Vagina (tissue), 2 donors: ENCODE data around the gene ZNHIT3. TPM values are rescaled to one million over a fixed set of nuclear protein-coding genes. Genes with fewer than 3 reads are reported as not detected.
"Not testable (repeated sequence)": the region's sequence is repeated elsewhere in the genome, so short reads cannot be mapped to it uniquely, and the experiment has no call there.

ENCODE experiments used
- DNase-seq, 2 donors: peaks; one replicate each; pipeline ENCODE4 v3.0.0-alpha.2; 2017; ENCODE audit errors: extremely low spot score in 2 of 2
- H3K27ac ChIP-seq: fragments of 200-600 bp; sonication (generic); one replicate; pipeline ENCODE4 v1.5.1; 2019
- H3K27me3 ChIP-seq: fragments of 200-600 bp; sonication (generic); one replicate; pipeline ENCODE4 v1.5.1; 2019
- H3K36me3 ChIP-seq, 2 donors: fragments of 200-600 bp; sonication (generic); one replicate each; pipeline ENCODE4 v1.5.1; 2017 to 2019
- H3K4me1 ChIP-seq: fragments of 200-600 bp; sonication (generic); one replicate; pipeline ENCODE4 v1.5.1; 2019
- H3K4me3 ChIP-seq, 2 donors: fragments of 200-600 bp; sonication (generic); 1 replicate in 1 of 2; 2 replicates in 1 of 2; pipeline ENCODE4 v1.5.1; 2016 to 2019
- H3K9me3 ChIP-seq: fragments of 200-600 bp; sonication (generic); one replicate; pipeline ENCODE4 v1.5.1; 2019
- CTCF ChIP-seq, 3 experiments: fragments of 450-650 bp in 2 of 3; fragments of 200-600 bp in 1 of 3; sonication (generic) in 1 of 3; IDR thresholded peaks; one replicate each; pipeline ENCODE4 v1.5.1; 2017 to 2019; ENCODE audit warnings: antibody characterized with exemption in 3 of 3, mild to moderate bottlenecking in 2 of 3, moderate library complexity in 2 of 3
- POLR2A ChIP-seq, 2 donors: fragments of 450-650 bp; IDR thresholded peaks; one replicate each; pipeline ENCODE4 v1.6.1; 2017; ENCODE audit warnings: antibody characterized with exemption in 2 of 2, mild to moderate bottlenecking in 2 of 2, moderate library complexity in 2 of 2
- POLR2AphosphoS5 ChIP-seq, 2 donors: sonication (generic); formaldehyde crosslinking; IDR thresholded peaks; one replicate each; pipeline ENCODE4 v1.9.0; 2017; ENCODE audit warnings: antibody characterized with exemption in 2 of 2, mild to moderate bottlenecking in 2 of 2, low read depth in 1 of 2; ENCODE audit not compliant: insufficient read depth in 1 of 2
- intact Hi-C: fragments of 100-400 bp; cut with DNase I; formaldehyde crosslinking; loops from one replicate; pipeline ENCODE4 v1.15.1; 2023
- total RNA-seq: library from RNA; depleted of rRNA; stranded (reverse); fragments of >200 nt; gene quantifications from one replicate; pipeline ENCODE4 v1.2.3, GENCODE V29; 2016

Gene ZNHIT3
- total RNA-seq = 13.5 TPM

GRCh38 chr17:36486204-36487194, at the start of gene ZNHIT3:
Gene ZNHIT3 (plus strand): TSS chr17:36486681. CDS start chr17:36486700, 19 bp downstream.
- TF ChIP-seq POLR2A (IDR thresholded peaks at IDR 0.05) = no peak
- TF ChIP-seq CTCF (IDR thresholded peaks at IDR 0.05) = peak in 1 of 3 experiments; percentile 6
- peak; percentile 85 to 95 for TF ChIP-seq POLR2AphosphoS5 (IDR thresholded peaks at IDR 0.05; ENCODE audit: insufficient read depth in 1 of 2, low read depth in 1 of 2)
- no peaks in the 10 kb centered on the region for H3K36me3 ChIP-seq
- H3K4me1 ChIP-seq = peaks cover 48% of the 10 kb centered on the region
- no peaks in the 10 kb centered on the region for H3K9me3 ChIP-seq
- intact Hi-C loops = loop anchor here (10.0 kb wide), 1 partner anchor 512 kb away; no protein-coding TSS in a partner anchor
- peak within 1 kb of the TSS; percentile 81 for H3K27ac ChIP-seq
- no peaks in the 10 kb centered on the region for H3K27me3 ChIP-seq
- H3K4me3 ChIP-seq = peak within 1 kb of the TSS; percentile 94 to 97
- DNase-seq = peak in 1 of 2 donors; percentile 95

- H3K27ac ChIP-seq, H3K36me3 ChIP-seq, H3K9me3 ChIP-seq, intact Hi-C loops, H3K4me1 ChIP-seq, H3K27me3 ChIP-seq, DNase-seq, H3K4me3 ChIP-seq: not testable (repeated sequence)
These were observed 44.7 kb upstream of the ZNHIT3 start for GRCh38 chr17:36441792-36442191.

- no peaks in the 10 kb centered on the region for H3K27me3 ChIP-seq
- H3K36me3 ChIP-seq = no peaks in the 10 kb centered on the region
- H3K4me1 ChIP-seq = no peaks in the 10 kb centered on the region
- DNase-seq = no peak
- H3K4me3 ChIP-seq = no peak overlapping the region
- no peak overlapping the region for H3K27ac ChIP-seq
- no peak for TF ChIP-seq POLR2AphosphoS5 (IDR thresholded peaks at IDR 0.05; ENCODE audit: insufficient read depth in 1 of 2, low read depth in 1 of 2)
- TF ChIP-seq POLR2A (IDR thresholded peaks at IDR 0.05) = no peak
- TF ChIP-seq CTCF (IDR thresholded peaks at IDR 0.05) = no peak
- intact Hi-C loops = no loop called here
- no peaks in the 10 kb centered on the region for H3K9me3 ChIP-seq
These were observed 42.7 kb upstream of the ZNHIT3 start for GRCh38 chr17:36443777-36444176.

- H3K9me3 ChIP-seq, H3K27me3 ChIP-seq, H3K4me3 ChIP-seq, H3K4me1 ChIP-seq, DNase-seq, intact Hi-C loops, H3K36me3 ChIP-seq, H3K27ac ChIP-seq: not testable (repeated sequence)
These were observed 36.5 kb upstream of the ZNHIT3 start for GRCh38 chr17:36449997-36450396.

GRCh38 chr17:36452888-36453287, 33.6 kb upstream of the ZNHIT3 start:
- intact Hi-C loops, H3K36me3 ChIP-seq, H3K9me3 ChIP-seq, H3K4me3 ChIP-seq, H3K4me1 ChIP-seq, DNase-seq, H3K27me3 ChIP-seq, H3K27ac ChIP-seq: not testable (repeated sequence)

GRCh38 chr17:36457701-36458100, 28.8 kb upstream of the ZNHIT3 start:
- H3K27me3 ChIP-seq, H3K36me3 ChIP-seq, H3K9me3 ChIP-seq, H3K4me1 ChIP-seq, intact Hi-C loops, DNase-seq, H3K27ac ChIP-seq, H3K4me3 ChIP-seq: not testable (repeated sequence)

GRCh38 chr17:36459045-36459444, 27.4 kb upstream of the ZNHIT3 start:
- H3K27ac ChIP-seq = no peak overlapping the region
- no peak for TF ChIP-seq POLR2A (IDR thresholded peaks at IDR 0.05)
- no peak for TF ChIP-seq POLR2AphosphoS5 (IDR thresholded peaks at IDR 0.05; ENCODE audit: insufficient read depth in 1 of 2, low read depth in 1 of 2)
- no peak for TF ChIP-seq CTCF (IDR thresholded peaks at IDR 0.05)
- H3K36me3 ChIP-seq = no peaks in the 10 kb centered on the region

More at GRCh38 chr17:36459045-36459444, 27.4 kb upstream of the ZNHIT3 start:
- intact Hi-C loops = no loop called here
- Histone ChIP-seq H3K4me3 (no peak overlapping the region), H3K27me3 (no peaks in the 10 kb centered on the region), H3K9me3 (no peaks in the 10 kb centered on the region), H3K4me1 (peaks cover 4% of the 10 kb centered on the region)
- DNase-seq = no peak
